ENCODE data around the gene JAG1.

GRCh38 chr20:10701607-10702006 is 27.8 kb upstream of the JAG1 start:
- TF ChIP-seq CTCF (IDR thresholded peaks at IDR 0.05) (peak in 3 of 6 experiments; percentile 22 to 34 (median 25)), POLR2A (IDR thresholded peaks at IDR 0.05) (no peak)
